Lung (tissue), 12 donors: Measurements from ENCODE around the gene GABRB1. TPM values are rescaled to one million over a fixed set of nuclear protein-coding genes. Genes with fewer than 3 reads are reported as not detected.

Experiments used
- ATAC-seq: fragments of 200-7000 bp; cut with Tn5 transposase; one replicate; pipeline ENCODE4 v1.9.1; 2020; ENCODE audit warnings: moderate number of reproducible peaks; ENCODE audit not compliant: insufficient read depth, low FRiP score
- DNase-seq, 3 donors: peaks; one replicate each; pipeline ENCODE4 v3.0.0-alpha.2; 2013 to 2017
- H3K27ac ChIP-seq, 2 donors: one replicate each; pipeline ENCODE4 v1.5.1; 2013; ENCODE audit warnings: mild to moderate bottlenecking in 2 of 2, moderate library complexity in 2 of 2, control low read depth in 1 of 2, inconsistent platforms in 1 of 2, low read depth in 1 of 2, low read length in 1 of 2
- H3K27me3 ChIP-seq, 3 donors: one replicate each; pipeline ENCODE4 v1.5.1; 2013; ENCODE audit warnings: low read length in 2 of 3; ENCODE audit not compliant: control insufficient read depth in 3 of 3, insufficient read depth in 3 of 3
- H3K36me3 ChIP-seq, 4 donors: one replicate each; pipeline ENCODE4 v1.5.1; 2013; ENCODE audit warnings: low read length in 4 of 4, mild to moderate bottlenecking in 1 of 4, moderate library complexity in 1 of 4; ENCODE audit not compliant: control insufficient read depth in 4 of 4, insufficient read depth in 4 of 4
- H3K4me1 ChIP-seq, 5 donors: one replicate each; pipeline ENCODE4 v1.5.1; 2013; ENCODE audit warnings: low read length in 5 of 5, mild to moderate bottlenecking in 2 of 5, moderate library complexity in 1 of 5; ENCODE audit not compliant: control insufficient read depth in 5 of 5, insufficient read depth in 5 of 5
- H3K4me3 ChIP-seq: one replicate; pipeline ENCODE4 v1.5.1; 2013; ENCODE audit warnings: mild to moderate bottlenecking, control low read depth, moderate library complexity
- H3K9ac ChIP-seq, 2 donors: one replicate each; pipeline ENCODE4 v1.5.1; 2013; ENCODE audit warnings: low read length in 2 of 2, control low read depth in 1 of 2; ENCODE audit not compliant: insufficient read depth in 1 of 2
- H3K9me3 ChIP-seq, 4 donors: one replicate each; pipeline ENCODE4 v1.5.1; 2013; ENCODE audit warnings: low read length in 3 of 4, mild to moderate bottlenecking in 1 of 4, moderate library complexity in 1 of 4; ENCODE audit not compliant: control insufficient read depth in 4 of 4, insufficient read depth in 3 of 4
- WGBS, 2 donors: extraction: QIAGEN DNeasy Blood & Tissue Kit; methylation state at CpG; one replicate each; pipeline ENCODE4 v1.1.7; 2013; 5-methylcytosine and 5-hydroxymethylcytosine counted together
- polyA plus RNA-seq, 2 donors: library from polyadenylated mRNA; stranded (reverse); fragments of 200-250 nt; gene quantifications; one replicate each; pipeline ENCODE4 v1.2.1, GENCODE V29; 2013
- total RNA-seq, 2 donors: library from RNA; depleted of rRNA in 1 of 2; stranded (reverse); fragments of >200 nt in 1 of 2; gene quantifications; one replicate each; pipeline ENCODE4 v1.2.1, GENCODE V29; 2014 to 2021
- TF ChIP-seq, protein P1 (sequence below): IDR thresholded peaks from 2 replicates; pipeline ENCODE4 v1.5.1; 2012; ENCODE audit warnings: mild to moderate bottlenecking; ENCODE audit errors: control extremely low read depth, extremely low read depth
- donor health status: control.
- donor health status: control.
- donor health status: Bipolar disorder and iron deficiency.
- donor health status: healthy.
- donor health status: DM: yes; HTN: yes; CAD: no.

GABRB1 gene
- total and polyA plus RNA-seq, 4 donors = 0.34 TPM; not detected in 3

DNA sequence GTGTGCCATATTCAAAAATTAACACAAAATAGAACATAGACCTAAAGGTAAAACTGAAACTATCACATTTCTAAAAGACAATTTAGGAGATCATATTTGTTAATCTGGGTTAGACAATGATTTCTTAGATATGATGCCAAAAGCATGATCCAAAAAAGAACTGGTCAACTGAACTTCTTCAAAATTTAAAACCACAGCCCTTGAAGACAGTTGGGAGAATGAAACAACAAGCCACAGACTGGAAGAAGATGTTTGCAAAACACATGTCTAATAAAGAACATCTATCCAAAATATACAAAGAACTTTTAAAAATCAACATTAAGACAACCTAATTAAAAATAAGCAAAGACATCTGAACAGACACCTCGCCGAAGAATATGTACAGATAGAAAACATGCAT, 412.7 kb downstream of the GABRB1 start:
- TF ChIP-seq, protein P1, sequence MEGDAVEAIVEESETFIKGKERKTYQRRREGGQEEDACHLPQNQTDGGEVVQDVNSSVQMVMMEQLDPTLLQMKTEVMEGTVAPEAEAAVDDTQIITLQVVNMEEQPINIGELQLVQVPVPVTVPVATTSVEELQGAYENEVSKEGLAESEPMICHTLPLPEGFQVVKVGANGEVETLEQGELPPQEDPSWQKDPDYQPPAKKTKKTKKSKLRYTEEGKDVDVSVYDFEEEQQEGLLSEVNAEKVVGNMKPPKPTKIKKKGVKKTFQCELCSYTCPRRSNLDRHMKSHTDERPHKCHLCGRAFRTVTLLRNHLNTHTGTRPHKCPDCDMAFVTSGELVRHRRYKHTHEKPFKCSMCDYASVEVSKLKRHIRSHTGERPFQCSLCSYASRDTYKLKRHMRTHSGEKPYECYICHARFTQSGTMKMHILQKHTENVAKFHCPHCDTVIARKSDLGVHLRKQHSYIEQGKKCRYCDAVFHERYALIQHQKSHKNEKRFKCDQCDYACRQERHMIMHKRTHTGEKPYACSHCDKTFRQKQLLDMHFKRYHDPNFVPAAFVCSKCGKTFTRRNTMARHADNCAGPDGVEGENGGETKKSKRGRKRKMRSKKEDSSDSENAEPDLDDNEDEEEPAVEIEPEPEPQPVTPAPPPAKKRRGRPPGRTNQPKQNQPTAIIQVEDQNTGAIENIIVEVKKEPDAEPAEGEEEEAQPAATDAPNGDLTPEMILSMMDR = no peak
- 89 to 94% methylated on average over 2 of the region's 2 CpGs for WGBS, 2 donors
- no peaks in the 10 kb centered on the region for H3K27me3 ChIP-seq
- no peak overlapping the region for H3K27ac ChIP-seq
- H3K4me3 ChIP-seq = no peak overlapping the region
- ATAC-seq (no peak), DNase-seq (no peak)
- H3K9ac ChIP-seq = no peak overlapping the region
- H3K4me1 ChIP-seq = no peaks in the 10 kb centered on the region
- no peaks in the 10 kb centered on the region for H3K36me3 ChIP-seq
- H3K9me3 ChIP-seq = no peaks in the 10 kb centered on the region

DNA sequence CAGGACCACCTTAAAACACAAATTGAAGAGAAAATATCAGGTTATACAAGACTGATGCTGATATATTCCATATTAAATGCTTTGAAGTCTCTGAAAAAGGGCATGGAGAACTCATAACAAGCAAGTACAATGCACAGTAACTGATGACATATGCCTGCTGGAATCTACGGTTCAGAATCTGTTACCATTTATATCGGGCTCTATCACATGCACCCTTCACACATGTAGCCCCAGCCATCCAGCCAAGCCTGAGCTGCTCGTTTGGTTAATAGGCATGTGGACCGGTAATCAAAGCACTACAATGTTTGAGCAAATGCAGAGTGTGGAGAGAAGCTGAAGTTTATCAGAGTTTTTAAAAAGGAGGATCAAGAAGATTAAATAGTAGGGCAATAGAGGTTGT, 420.3 kb downstream of the GABRB1 start:
- Histone ChIP-seq H3K9ac (no peak overlapping the region), H3K9me3 (no peaks in the 10 kb centered on the region), H3K4me3 (no peak overlapping the region), H3K27me3 (no peaks in the 10 kb centered on the region), H3K4me1 (no peaks in the 10 kb centered on the region), H3K27ac (no peak overlapping the region), H3K36me3 (peaks cover 5 to 13% (median 6%) of the 10 kb centered on the region in 4 donors)
- no peak for DNase-seq
- TF ChIP-seq, protein P1 = no peak
- WGBS, 2 donors = 74 to 76% methylated on average over 4 of the region's 4 CpGs
- no peak for ATAC-seq

DNA sequence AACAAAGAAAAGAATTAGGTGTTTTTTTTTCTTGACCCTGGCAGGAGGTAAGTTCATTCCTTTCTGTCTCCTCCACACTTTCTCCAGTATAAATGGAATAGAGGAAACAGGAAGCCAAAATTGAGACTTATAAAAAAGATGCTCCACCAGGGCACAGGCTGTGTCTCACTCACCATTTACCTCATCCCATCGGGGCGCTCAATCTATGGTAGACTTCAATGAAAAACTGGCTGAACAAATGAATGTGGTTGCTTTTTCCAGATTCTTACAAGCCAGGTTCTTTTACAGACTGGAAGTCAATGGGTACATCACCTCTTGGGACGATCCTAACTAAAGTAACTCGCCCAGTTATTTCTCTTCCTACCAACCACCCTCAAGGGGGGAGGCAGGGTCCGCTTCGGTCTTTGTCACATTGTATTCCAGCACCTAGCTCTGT, 431.4 kb downstream of the GABRB1 start:
- TF ChIP-seq, protein P1 = no peak
- WGBS, 2 donors = 9 to 12% methylated on average over 6 of the region's 6 CpGs
- DNase-seq (no peak), ATAC-seq (peak; percentile 8)
- H3K4me3 ChIP-seq = peak overlapping the region; percentile 63
- H3K36me3 ChIP-seq = peaks cover 0 to 14% (median 2%) of the 10 kb centered on the region in 4 donors
- no peaks in the 10 kb centered on the region for H3K27me3 ChIP-seq
- H3K4me1 ChIP-seq = peaks cover 0 to 11% (median 5%) of the 10 kb centered on the region in 5 donors
- no peaks in the 10 kb centered on the region for H3K9me3 ChIP-seq
- peak overlapping the region; percentile 64 to 78 for H3K9ac ChIP-seq
- H3K27ac ChIP-seq = peak overlapping the region; percentile 76 to 81
